WTC11 (cell line): ENCODE measurements around the gene HCRTR1. TPM values are rescaled to one million over a fixed set of nuclear protein-coding genes. Genes with fewer than 3 reads are reported as not detected.

Experiments
- ATAC-seq: fragments of 200-7000 bp; cut with Tn5 transposase; 2 replicates; pipeline ENCODE4 v1.10.0; 2021; ENCODE audit warnings: mild to moderate bottlenecking, moderate library complexity
- CTCF ChIA-PET: fragments of 300-600 bp; sonication (Branson Sonifier 250); formaldehyde crosslinking; loops from one replicate; lab custom pipeline; 2021; ENCODE audit warnings: antibody characterized with exemption; lab: Charles Lee
- POLR2A ChIA-PET: fragments of 350-600 bp; sonication (Branson Sonifier 250); formaldehyde crosslinking; loops from one replicate; lab custom pipeline; 2021; ENCODE audit warnings: antibody characterized with exemption; lab: Charles Lee
- DNase-seq: peaks from one replicate; pipeline ENCODE4 v3.0.0; 2021; ENCODE audit warnings: low spot score
- H3K27ac Mint-ChIP-seq: 2 replicates; pipeline ENCODE4 v1.8.0; 2021; ENCODE audit warnings: mixed read lengths
- H3K27me3 Mint-ChIP-seq: 2 replicates; pipeline ENCODE4 v1.8.0; 2021; ENCODE audit warnings: low read depth, mild to moderate bottlenecking, moderate library complexity, mixed read lengths
- H3K36me3 Mint-ChIP-seq: 2 replicates; pipeline ENCODE4 v1.8.0; 2021; ENCODE audit warnings: mixed read lengths
- H3K4me1 Mint-ChIP-seq: 2 replicates; pipeline ENCODE4 v1.8.0; 2022; ENCODE audit warnings: mixed read lengths
- H3K4me3 Mint-ChIP-seq: 2 replicates; pipeline ENCODE4 v1.8.0; 2021; ENCODE audit warnings: mild to moderate bottlenecking, moderate library complexity, mixed read lengths
- H3K9me3 Mint-ChIP-seq: 2 replicates; pipeline ENCODE4 v1.8.0; 2021; ENCODE audit warnings: mixed read lengths
- CTCF ChIP-seq: fragments of 200-600 bp; IDR thresholded peaks from 2 replicates; pipeline ENCODE4 v1.8.0; 2022; ENCODE audit warnings: antibody characterized with exemption
- FOXK1 ChIP-seq: sonication (generic); formaldehyde crosslinking; IDR thresholded peaks from 2 replicates; pipeline ENCODE4 v1.8.0; 2022; ENCODE audit warnings: mild to moderate bottlenecking, moderate library complexity, missing genetic modification reagents
- MXD4 ChIP-seq: fragments of 250-450 bp; sonication (Bioruptor Pico); IDR thresholded peaks from 2 replicates; pipeline ENCODE4 v1.8.0; 2021; ENCODE audit warnings: mild to moderate bottlenecking, moderate library complexity, borderline replicate concordance
- MYBL2 ChIP-seq: sonication (generic); formaldehyde crosslinking; IDR thresholded peaks from 2 replicates; pipeline ENCODE4 v1.8.1; 2023; ENCODE audit warnings: mild to moderate bottlenecking, moderate library complexity, missing genetic modification reagents
- NFATC4 ChIP-seq: fragments of 250-450 bp; sonication (Bioruptor Pico); IDR thresholded peaks from 2 replicates; pipeline ENCODE4 v1.9.0; 2021; ENCODE audit warnings: mild to moderate bottlenecking
- NR1H2 ChIP-seq: sonication (generic); formaldehyde crosslinking; IDR thresholded peaks from 2 replicates; pipeline ENCODE4 v1.9.0; 2021; ENCODE audit warnings: mild to moderate bottlenecking, moderate library complexity, missing genetic modification reagents
- NR2C2 ChIP-seq: sonication (generic); formaldehyde crosslinking; IDR thresholded peaks from 2 replicates; pipeline ENCODE4 v1.8.0; 2022; ENCODE audit warnings: mild to moderate bottlenecking, missing genetic modification reagents
- OVOL2 ChIP-seq: fragments of 250-450 bp; sonication (Bioruptor Pico); IDR thresholded peaks from 2 replicates; pipeline ENCODE4 v1.9.0; 2021; ENCODE audit warnings: mild to moderate bottlenecking, borderline replicate concordance
- PREB ChIP-seq: sonication (generic); formaldehyde crosslinking; IDR thresholded peaks from 2 replicates; pipeline ENCODE4 v1.8.1; 2022; ENCODE audit warnings: mild to moderate bottlenecking, missing genetic modification reagents, moderate library complexity, borderline replicate concordance
- RORB ChIP-seq: fragments of 250-450 bp; sonication (Bioruptor Pico); IDR thresholded peaks from 2 replicates; pipeline ENCODE4 v1.9.0; 2021; ENCODE audit warnings: mild to moderate bottlenecking
- SMAD4 ChIP-seq: sonication (generic); formaldehyde crosslinking; IDR thresholded peaks from 2 replicates; pipeline ENCODE4 v1.8.0; 2022; ENCODE audit warnings: mild to moderate bottlenecking, missing genetic modification reagents
- SP1 ChIP-seq: sonication (generic); formaldehyde crosslinking; conservative IDR thresholded peaks from 2 replicates; pipeline ENCODE4 v1.8.1; 2022; ENCODE audit warnings: missing genetic modification reagents
- TEAD4 ChIP-seq: sonication (generic); formaldehyde crosslinking; IDR thresholded peaks from 2 replicates; pipeline ENCODE4 v1.8.0; 2022; ENCODE audit warnings: mild to moderate bottlenecking, missing genetic modification reagents
- TP53 ChIP-seq: sonication (generic); formaldehyde crosslinking; IDR thresholded peaks from 2 replicates; pipeline ENCODE4 v1.8.1; 2023; ENCODE audit warnings: mild to moderate bottlenecking, missing genetic modification reagents
- ZBTB43 ChIP-seq: sonication (generic); formaldehyde crosslinking; IDR thresholded peaks from 2 replicates; pipeline ENCODE4 v1.8.1; 2023; ENCODE audit warnings: mild to moderate bottlenecking, missing genetic modification reagents
- ZNF121 ChIP-seq: sonication (generic); formaldehyde crosslinking; IDR thresholded peaks from 2 replicates; pipeline ENCODE4 v1.8.0; 2023; ENCODE audit warnings: missing genetic modification reagents
- ZNF317 ChIP-seq: sonication (generic); formaldehyde crosslinking; IDR thresholded peaks from 2 replicates; pipeline ENCODE4 v1.8.1; 2023; ENCODE audit warnings: low read depth, mild to moderate bottlenecking, moderate library complexity, missing genetic modification reagents, borderline replicate concordance
- ZNF396 ChIP-seq: fragments of 250-450 bp; sonication (Bioruptor Pico); IDR thresholded peaks from 2 replicates; pipeline ENCODE4 v1.8.0; 2021; ENCODE audit warnings: mild to moderate bottlenecking, moderate library complexity, borderline replicate concordance
- total RNA-seq: library from RNA; stranded (reverse); gene quantifications from 3 replicates; pipeline ENCODE4 v1.2.3, GENCODE V29; 2021
- TF ChIP-seq, protein P1 (sequence below): sonication (generic); formaldehyde crosslinking; IDR thresholded peaks from 2 replicates; pipeline ENCODE4 v1.8.1; 2023; ENCODE audit warnings: mild to moderate bottlenecking, missing genetic modification reagents, borderline replicate concordance
- TF ChIP-seq, protein P2 (sequence below): fragments of 250-450 bp; sonication (Bioruptor Pico); IDR thresholded peaks from 2 replicates; pipeline ENCODE4 v1.8.0; 2021; ENCODE audit warnings: mild to moderate bottlenecking
- TF ChIP-seq, protein P3 (sequence below): sonication (generic); formaldehyde crosslinking; IDR thresholded peaks from 2 replicates; pipeline ENCODE4 v1.8.0; 2023; ENCODE audit warnings: mild to moderate bottlenecking, missing genetic modification reagents

HCRTR1 gene
- total RNA-seq, 1 experiment from 2014 or later = 0.13 TPM

GRCh38 chr1:31663622-31664452 lies 46.3 kb downstream of the HCRTR1 start:
- no peak for TF ChIP-seq NR2C2 (CRISPR knock-in tag)
- TF ChIP-seq MXD4 = no peak
- peak; percentile 91 for TF ChIP-seq CTCF
- TF ChIP-seq ZNF121 (CRISPR knock-in tag) = peak; percentile 81
- peak; percentile 83 for ATAC-seq
- CTCF ChIA-PET = interaction anchor here (0.5 to 6.7 kb wide), 28 partner anchors 9 to 126 kb away, joined by 3 to 90 read pairs (median 4); partner anchors contain the start of genes COL16A1 and PEF1
- DNase-seq = peak; percentile 89
- Mint-ChIP-seq H3K4me1 (peaks cover 3% of the 10 kb centered on the region), H3K36me3 (no peaks in the 10 kb centered on the region), H3K27ac (no peak overlapping the region), H3K27me3 (no peaks in the 10 kb centered on the region), H3K4me3 (no peak overlapping the region), H3K9me3 (no peaks in the 10 kb centered on the region)
- POLR2A ChIA-PET = no interaction called here

GRCh38 chr1:31664528-31664927 lies 47.0 kb downstream of the HCRTR1 start:
- Mint-ChIP-seq H3K4me3 (no peak overlapping the region), H3K9me3 (no peaks in the 10 kb centered on the region), H3K27me3 (no peaks in the 10 kb centered on the region), H3K27ac (no peak overlapping the region), H3K4me1 (peaks cover 6% of the 10 kb centered on the region), H3K36me3 (no peaks in the 10 kb centered on the region)
- DNase-seq (no peak), ATAC-seq (no peak)
- POLR2A ChIA-PET = no interaction called here
- CTCF ChIA-PET = interaction anchor here (0.5 to 6.7 kb wide), 25 partner anchors 8 to 125 kb away, joined by 3 to 90 read pairs (median 4); partner anchors contain the start of genes COL16A1 and PEF1
- no peak for TF ChIP-seq SP1 (CRISPR knock-in tag)
- TF ChIP-seq NR1H2 (CRISPR knock-in tag) = no peak
- no peak for TF ChIP-seq TEAD4 (CRISPR knock-in tag)
- no peak for TF ChIP-seq OVOL2 (CRISPR knock-in tag)
- TF ChIP-seq RORB (CRISPR knock-in tag) = no peak
- TF ChIP-seq, protein P1, sequence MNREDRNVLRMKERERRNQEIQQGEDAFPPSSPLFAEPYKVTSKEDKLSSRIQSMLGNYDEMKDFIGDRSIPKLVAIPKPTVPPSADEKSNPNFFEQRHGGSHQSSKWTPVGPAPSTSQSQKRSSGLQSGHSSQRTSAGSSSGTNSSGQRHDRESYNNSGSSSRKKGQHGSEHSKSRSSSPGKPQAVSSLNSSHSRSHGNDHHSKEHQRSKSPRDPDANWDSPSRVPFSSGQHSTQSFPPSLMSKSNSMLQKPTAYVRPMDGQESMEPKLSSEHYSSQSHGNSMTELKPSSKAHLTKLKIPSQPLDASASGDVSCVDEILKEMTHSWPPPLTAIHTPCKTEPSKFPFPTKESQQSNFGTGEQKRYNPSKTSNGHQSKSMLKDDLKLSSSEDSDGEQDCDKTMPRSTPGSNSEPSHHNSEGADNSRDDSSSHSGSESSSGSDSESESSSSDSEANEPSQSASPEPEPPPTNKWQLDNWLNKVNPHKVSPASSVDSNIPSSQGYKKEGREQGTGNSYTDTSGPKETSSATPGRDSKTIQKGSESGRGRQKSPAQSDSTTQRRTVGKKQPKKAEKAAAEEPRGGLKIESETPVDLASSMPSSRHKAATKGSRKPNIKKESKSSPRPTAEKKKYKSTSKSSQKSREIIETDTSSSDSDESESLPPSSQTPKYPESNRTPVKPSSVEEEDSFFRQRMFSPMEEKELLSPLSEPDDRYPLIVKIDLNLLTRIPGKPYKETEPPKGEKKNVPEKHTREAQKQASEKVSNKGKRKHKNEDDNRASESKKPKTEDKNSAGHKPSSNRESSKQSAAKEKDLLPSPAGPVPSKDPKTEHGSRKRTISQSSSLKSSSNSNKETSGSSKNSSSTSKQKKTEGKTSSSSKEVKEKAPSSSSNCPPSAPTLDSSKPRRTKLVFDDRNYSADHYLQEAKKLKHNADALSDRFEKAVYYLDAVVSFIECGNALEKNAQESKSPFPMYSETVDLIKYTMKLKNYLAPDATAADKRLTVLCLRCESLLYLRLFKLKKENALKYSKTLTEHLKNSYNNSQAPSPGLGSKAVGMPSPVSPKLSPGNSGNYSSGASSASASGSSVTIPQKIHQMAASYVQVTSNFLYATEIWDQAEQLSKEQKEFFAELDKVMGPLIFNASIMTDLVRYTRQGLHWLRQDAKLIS (CRISPR knock-in tag) = no peak
- TF ChIP-seq SMAD4 (CRISPR knock-in tag) = no peak
- TF ChIP-seq FOXK1 (CRISPR knock-in tag) = no peak
- TF ChIP-seq MYBL2 = no peak
- no peak for TF ChIP-seq NFATC4
- no peak for TF ChIP-seq TP53 (CRISPR knock-in tag)
- TF ChIP-seq, protein P2, sequence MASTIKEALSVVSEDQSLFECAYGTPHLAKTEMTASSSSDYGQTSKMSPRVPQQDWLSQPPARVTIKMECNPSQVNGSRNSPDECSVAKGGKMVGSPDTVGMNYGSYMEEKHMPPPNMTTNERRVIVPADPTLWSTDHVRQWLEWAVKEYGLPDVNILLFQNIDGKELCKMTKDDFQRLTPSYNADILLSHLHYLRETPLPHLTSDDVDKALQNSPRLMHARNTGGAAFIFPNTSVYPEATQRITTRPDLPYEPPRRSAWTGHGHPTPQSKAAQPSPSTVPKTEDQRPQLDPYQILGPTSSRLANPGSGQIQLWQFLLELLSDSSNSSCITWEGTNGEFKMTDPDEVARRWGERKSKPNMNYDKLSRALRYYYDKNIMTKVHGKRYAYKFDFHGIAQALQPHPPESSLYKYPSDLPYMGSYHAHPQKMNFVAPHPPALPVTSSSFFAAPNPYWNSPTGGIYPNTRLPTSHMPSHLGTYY (CRISPR knock-in tag) = no peak
- no peak for TF ChIP-seq ZNF317 (CRISPR knock-in tag)
- TF ChIP-seq PREB = no peak
- no peak for TF ChIP-seq ZNF396 (CRISPR knock-in tag)
- no peak for TF ChIP-seq ZBTB43 (CRISPR knock-in tag)
- TF ChIP-seq, protein P3, sequence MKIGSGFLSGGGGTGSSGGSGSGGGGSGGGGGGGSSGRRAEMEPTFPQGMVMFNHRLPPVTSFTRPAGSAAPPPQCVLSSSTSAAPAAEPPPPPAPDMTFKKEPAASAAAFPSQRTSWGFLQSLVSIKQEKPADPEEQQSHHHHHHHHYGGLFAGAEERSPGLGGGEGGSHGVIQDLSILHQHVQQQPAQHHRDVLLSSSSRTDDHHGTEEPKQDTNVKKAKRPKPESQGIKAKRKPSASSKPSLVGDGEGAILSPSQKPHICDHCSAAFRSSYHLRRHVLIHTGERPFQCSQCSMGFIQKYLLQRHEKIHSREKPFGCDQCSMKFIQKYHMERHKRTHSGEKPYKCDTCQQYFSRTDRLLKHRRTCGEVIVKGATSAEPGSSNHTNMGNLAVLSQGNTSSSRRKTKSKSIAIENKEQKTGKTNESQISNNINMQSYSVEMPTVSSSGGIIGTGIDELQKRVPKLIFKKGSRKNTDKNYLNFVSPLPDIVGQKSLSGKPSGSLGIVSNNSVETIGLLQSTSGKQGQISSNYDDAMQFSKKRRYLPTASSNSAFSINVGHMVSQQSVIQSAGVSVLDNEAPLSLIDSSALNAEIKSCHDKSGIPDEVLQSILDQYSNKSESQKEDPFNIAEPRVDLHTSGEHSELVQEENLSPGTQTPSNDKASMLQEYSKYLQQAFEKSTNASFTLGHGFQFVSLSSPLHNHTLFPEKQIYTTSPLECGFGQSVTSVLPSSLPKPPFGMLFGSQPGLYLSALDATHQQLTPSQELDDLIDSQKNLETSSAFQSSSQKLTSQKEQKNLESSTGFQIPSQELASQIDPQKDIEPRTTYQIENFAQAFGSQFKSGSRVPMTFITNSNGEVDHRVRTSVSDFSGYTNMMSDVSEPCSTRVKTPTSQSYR (CRISPR knock-in tag) = no peak
